ENCODE data around the gene ATG13.

The ATG13 gene

DNA sequence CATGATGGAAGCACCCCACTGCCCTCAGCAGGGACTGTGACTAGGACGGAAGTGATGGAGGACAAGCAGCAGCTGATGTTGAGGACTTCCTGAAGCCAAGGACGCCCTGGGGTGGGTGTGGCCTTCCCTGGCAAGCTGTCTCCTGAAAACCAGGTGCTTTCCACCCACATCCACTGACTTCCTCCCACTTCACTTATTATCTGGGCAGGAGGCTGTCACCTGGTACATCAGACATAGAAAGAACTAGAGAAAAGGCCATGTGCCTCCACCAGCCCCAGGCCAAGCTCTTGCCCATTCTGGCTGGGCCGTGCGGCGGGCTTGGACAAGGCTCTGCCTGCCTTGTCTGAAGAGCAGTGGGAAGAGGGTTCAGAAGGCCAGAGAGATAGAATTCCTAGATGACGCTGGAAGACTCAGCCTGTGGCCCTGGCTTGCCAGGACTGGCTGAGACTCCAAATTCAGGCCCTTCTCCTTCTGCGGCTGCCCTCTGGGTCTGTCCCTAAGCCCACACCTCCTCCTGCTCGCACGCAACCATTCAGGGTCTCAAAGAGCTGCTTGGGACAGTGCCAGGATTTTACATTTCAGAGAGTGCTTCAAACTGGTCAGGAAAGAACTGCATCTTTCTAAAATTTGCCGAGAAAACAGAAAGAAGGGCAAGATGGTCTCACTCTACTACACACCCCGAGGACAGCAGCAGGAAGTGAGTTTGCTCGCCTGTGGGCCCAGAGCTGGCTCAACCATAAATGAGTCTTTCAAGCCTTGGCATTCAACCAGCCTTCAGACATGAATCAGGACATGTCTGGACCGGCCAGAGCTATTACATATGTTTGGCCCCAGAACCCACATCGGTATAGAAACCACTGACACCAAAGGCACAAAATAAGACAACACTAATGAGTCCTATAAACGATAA is 69.8 kb downstream of the ATG13 start:
- Histone ChIP-seq H3K36me3 (replicated peaks; ENCODE audit: low read depth, low read length) (peaks cover 7% of the 10 kb centered on the region), H2AFZ (ENCODE audit: low read depth, low read length) (no peak overlapping the region), H3K9ac (ENCODE audit: low read length) (no peak overlapping the region), H3K4me3 (ENCODE audit: low read length) (no peak overlapping the region), H3K4me1 (ENCODE audit: low read length) (no peaks in the 10 kb centered on the region), H3K27ac (ENCODE audit: low read length) (no peak overlapping the region), H3K27me3 (ENCODE audit: low read depth, low read length) (no peaks in the 10 kb centered on the region), H3K4me2 (ENCODE audit: low read length) (no peak overlapping the region), H3K9me3 (ENCODE audit: insufficient read depth, low read length) (no peaks in the 10 kb centered on the region), H4K20me1 (ENCODE audit: insufficient read depth, low read length) (no peaks in the 10 kb centered on the region), H3K79me2 (ENCODE audit: low read length) (no peaks in the 10 kb centered on the region)
- no peak for TF ChIP-seq CTCF (IDR thresholded peaks at IDR 0.05; ENCODE audit: low read depth, low read length)

- Histone ChIP-seq H3K4me3 (ENCODE audit: low read length) (no peak overlapping the region), H3K4me2 (ENCODE audit: low read length) (no peak overlapping the region), H3K4me1 (ENCODE audit: low read length) (no peaks in the 10 kb centered on the region), H2AFZ (ENCODE audit: low read depth, low read length) (no peak overlapping the region), H3K27me3 (ENCODE audit: low read depth, low read length) (no peaks in the 10 kb centered on the region), H3K79me2 (ENCODE audit: low read length) (no peaks in the 10 kb centered on the region), H4K20me1 (ENCODE audit: insufficient read depth, low read length) (no peaks in the 10 kb centered on the region), H3K9me3 (ENCODE audit: insufficient read depth, low read length) (no peaks in the 10 kb centered on the region), H3K36me3 (replicated peaks; ENCODE audit: low read depth, low read length) (peaks cover 16% of the 10 kb centered on the region), H3K9ac (ENCODE audit: low read length) (no peak overlapping the region), H3K27ac (ENCODE audit: low read length) (no peak overlapping the region)
- TF ChIP-seq EZH2phosphoT487 (IDR thresholded peaks at IDR 0.05; ENCODE audit: low read depth) (no peak), CTCF (IDR thresholded peaks at IDR 0.05; ENCODE audit: low read depth, low read length) (no peak)
Measured at GRCh38 chr11:46690702-46691101, 73.3 kb downstream of the ATG13 start.

GRCh38 chr11:46692450-46692849 is 75.1 kb downstream of the ATG13 start:
- Histone ChIP-seq H3K27ac (ENCODE audit: low read length) (no peak overlapping the region), H2AFZ (ENCODE audit: low read depth, low read length) (no peak overlapping the region), H3K4me1 (ENCODE audit: low read length) (no peaks in the 10 kb centered on the region), H3K4me2 (ENCODE audit: low read length) (no peak overlapping the region), H3K9ac (ENCODE audit: low read length) (no peak overlapping the region), H3K4me3 (ENCODE audit: low read length) (no peak overlapping the region), H3K36me3 (replicated peaks; ENCODE audit: low read depth, low read length) (peaks cover 16% of the 10 kb centered on the region), H4K20me1 (ENCODE audit: insufficient read depth, low read length) (no peaks in the 10 kb centered on the region), H3K27me3 (ENCODE audit: low read depth, low read length) (no peaks in the 10 kb centered on the region), H3K9me3 (ENCODE audit: insufficient read depth, low read length) (no peaks in the 10 kb centered on the region), H3K79me2 (ENCODE audit: low read length) (no peaks in the 10 kb centered on the region)
- TF ChIP-seq EZH2phosphoT487 (IDR thresholded peaks at IDR 0.05; ENCODE audit: low read depth) = no peak

DNA sequence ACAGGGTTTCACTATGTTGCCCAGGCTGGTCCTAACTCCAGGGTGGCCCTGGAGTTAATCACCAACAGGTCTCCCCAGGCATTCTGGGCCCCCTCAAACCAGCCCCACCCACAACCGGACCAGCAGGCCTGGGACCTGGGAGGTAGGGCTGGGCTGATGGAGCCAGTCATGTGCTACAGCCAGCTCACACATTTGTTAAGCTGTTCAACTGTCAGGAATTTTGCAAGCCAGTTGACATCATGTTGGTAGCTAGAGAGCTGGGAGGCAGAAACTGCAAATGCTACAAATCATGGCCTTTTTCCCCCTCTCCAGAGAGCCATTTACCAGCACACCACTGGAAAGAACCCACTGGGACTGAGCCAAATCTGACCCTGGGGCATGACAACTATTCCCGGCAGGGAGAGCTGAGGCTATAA is 76.3 kb downstream of the ATG13 start:
- no peak overlapping the region for H3K27ac ChIP-seq (ENCODE audit: low read length)
- no peak for TF ChIP-seq CTCF (IDR thresholded peaks at IDR 0.05; ENCODE audit: low read depth, low read length)
- TF ChIP-seq EZH2phosphoT487 (IDR thresholded peaks at IDR 0.05; ENCODE audit: low read depth) = no peak
- 0 out of 2 replicates have a peak, but pooled peaks cover 3% of the 10 kb centered on the region for H4K20me1 ChIP-seq (ENCODE audit: insufficient read depth, low read length)
- H3K9me3 ChIP-seq (ENCODE audit: insufficient read depth, low read length) = no peaks in the 10 kb centered on the region
- no peak overlapping the region for H3K4me2 ChIP-seq (ENCODE audit: low read length)
- no peak overlapping the region for H2AFZ ChIP-seq (ENCODE audit: low read depth, low read length)
- H3K36me3 ChIP-seq (replicated peaks; ENCODE audit: low read depth, low read length) = peaks cover 9% of the 10 kb centered on the region
- no peak overlapping the region for H3K4me3 ChIP-seq (ENCODE audit: low read length)
- no peaks in the 10 kb centered on the region for H3K27me3 ChIP-seq (ENCODE audit: low read depth, low read length)
- peaks cover 4% of the 10 kb centered on the region for H3K79me2 ChIP-seq (ENCODE audit: low read length)
- H3K9ac ChIP-seq (ENCODE audit: low read length) = no peak overlapping the region
- H3K4me1 ChIP-seq (ENCODE audit: low read length) = no peaks in the 10 kb centered on the region

All from OCI-LY3 (cell line).